NOMO-1 (cell line): ENCODE results near the gene GIMAP5.

Experiments
- DNase-seq, 2 experiments: peaks; one replicate each; lab custom pipeline; 2025; ENCODE audit not compliant: unreplicated experiment in 2 of 2; lab: John Stamatoyannopoulos, UW

Gene GIMAP5

DNA sequence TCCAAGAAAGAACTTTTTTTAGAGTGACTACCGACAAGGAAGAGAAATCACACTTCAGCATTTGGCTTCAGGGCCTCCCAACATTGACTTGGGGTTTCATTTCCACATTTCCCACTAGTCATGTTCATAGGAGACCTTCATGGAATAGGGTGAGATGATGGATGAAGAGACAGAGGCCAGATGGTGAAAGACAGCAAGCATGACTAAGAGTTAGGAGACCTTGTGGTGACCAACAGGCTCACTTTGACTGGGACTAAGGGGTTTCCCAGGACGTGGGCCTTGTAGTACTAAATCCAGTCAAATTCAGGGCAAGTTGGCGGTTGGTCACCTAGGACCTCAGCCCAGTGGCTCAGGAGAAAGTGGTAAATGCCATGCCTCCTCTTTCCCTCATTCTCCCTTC lies 3.0 kb upstream of the GIMAP5 start:
- no peak for DNase-seq

DNA sequence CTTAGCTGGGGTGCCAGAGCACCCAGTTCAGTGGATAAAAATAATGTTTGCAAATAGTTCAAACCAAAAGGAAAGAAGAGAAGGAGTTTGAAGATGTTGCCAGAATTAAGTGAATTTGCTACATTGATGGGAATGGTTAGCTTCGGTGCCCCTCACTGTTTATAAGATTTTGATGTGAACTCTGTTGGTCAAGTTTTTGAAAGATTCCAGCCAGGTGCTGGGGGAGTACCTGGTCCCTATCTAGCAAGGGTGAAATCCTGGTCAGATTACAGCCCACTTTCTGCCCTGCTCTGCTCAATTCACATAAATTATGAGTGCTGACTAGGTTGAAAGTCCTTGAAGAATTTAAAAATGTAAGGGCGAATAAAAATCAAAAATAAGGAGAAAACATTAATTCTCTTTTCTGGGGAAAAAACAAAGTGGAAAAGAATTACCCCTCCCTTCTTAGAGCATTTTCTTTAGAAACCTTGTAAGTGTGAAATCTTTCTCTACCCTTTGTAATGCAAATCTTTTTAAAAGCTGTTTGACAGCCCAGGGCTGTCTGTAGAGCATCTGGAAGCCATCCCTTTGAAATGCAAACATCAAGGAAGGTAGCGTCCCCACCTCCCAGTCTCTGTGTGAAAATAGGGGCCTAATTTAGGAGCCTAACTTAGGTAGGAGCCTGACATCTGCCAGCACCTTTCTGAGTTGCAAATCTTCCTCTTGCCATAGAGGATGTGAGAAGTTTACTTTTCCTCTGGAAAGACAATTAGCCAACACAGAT lies 1.4 kb upstream of the GIMAP5 start:
- DNase-seq, result no peak

GRCh38 chr7:150736864-150737263 lies 354 bp upstream of the GIMAP5 start:
- no peak for DNase-seq

GRCh38 chr7:150738092-150738491 lies 874 bp downstream of the GIMAP5 start:
- no peak for DNase-seq

DNA sequence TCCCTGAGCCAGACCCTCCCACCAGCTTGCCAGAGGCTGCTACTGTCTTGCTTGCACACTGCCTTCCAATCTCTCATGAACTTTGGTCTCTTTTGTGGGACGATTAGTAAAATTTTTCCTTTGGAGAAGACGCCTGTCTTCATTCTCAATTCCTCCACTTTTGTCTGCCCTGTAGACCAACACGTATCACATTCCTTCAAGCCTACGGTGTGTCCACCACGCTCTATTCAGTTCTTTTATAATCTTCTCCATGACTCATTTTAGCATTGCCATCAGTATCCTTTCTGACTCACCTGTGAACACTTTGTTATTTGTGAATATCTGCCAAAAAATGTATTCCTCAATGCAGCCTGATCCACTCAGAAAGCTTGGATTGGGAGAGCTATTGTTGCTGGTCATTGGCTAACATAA lies 1.4 kb downstream of the GIMAP5 start:
- no peak for DNase-seq

GRCh38 chr7:150739033-150739432 lies 1.8 kb downstream of the GIMAP5 start:
- no peak for DNase-seq

- DNase-seq, result no peak
These were observed 2.8 kb downstream of the GIMAP5 start for GRCh38 chr7:150740053-150740452.

DNA sequence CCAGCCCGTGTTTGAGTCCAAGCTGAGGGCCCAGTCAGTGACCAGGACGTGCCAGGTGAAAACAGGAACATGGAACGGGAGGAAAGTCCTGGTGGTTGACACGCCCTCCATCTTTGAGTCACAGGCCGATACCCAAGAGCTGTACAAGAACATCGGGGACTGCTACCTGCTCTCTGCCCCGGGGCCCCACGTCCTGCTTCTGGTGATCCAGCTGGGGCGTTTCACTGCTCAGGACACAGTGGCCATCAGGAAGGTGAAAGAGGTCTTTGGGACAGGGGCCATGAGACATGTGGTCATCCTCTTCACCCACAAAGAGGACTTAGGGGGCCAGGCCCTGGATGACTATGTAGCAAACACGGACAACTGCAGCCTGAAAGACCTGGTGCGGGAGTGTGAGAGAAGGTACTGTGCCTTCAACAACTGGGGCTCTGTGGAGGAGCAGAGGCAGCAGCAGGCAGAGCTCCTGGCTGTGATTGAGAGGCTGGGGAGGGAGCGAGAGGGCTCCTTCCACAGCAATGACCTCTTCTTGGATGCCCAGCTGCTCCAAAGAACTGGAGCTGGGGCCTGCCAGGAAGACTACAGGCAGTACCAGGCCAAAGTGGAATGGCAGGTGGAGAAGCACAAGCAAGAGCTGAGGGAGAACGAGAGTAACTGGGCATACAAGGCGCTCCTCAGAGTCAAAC lies 5.2 kb downstream of the GIMAP5 start:
- no peak for DNase-seq

DNA sequence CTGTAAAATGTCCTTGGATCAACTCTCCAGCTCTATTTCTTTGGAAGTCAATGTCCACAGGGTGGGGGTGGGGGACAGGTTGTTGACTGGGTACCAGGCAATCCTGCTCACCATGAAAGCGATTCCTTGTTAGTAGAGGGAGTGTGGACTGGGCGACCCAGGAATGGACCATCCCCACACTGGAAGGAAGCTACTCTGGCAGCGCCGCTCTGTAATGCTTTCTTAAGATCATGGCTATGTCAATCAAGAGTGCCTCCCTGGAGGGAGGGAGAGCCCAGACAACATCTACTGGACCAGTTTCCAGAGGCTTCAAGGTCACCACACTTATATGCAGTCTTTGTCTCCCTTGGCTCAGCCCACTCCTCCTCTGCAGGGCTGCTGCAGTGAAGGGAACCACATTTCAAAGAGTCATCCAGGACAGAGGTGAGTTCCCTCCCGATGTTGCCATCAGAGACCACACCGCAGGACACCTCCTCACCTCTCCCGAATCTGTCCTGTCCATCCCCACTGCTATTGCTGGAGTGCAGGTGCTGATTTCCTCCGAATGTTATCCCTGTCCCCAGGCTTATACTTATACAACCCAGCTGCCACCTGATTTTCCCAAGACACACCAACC lies 6.9 kb downstream of the GIMAP5 start:
- no peak for DNase-seq

GRCh38 chr7:150745086-150745485 lies 7.9 kb downstream of the GIMAP5 start:
- no peak for DNase-seq

- no peak for DNase-seq
These were observed 8.7 kb downstream of the GIMAP5 start for GRCh38 chr7:150745876-150746275.

GRCh38 chr7:150746921-150747320 lies 9.7 kb downstream of the GIMAP5 start:
- no peak for DNase-seq

DNA sequence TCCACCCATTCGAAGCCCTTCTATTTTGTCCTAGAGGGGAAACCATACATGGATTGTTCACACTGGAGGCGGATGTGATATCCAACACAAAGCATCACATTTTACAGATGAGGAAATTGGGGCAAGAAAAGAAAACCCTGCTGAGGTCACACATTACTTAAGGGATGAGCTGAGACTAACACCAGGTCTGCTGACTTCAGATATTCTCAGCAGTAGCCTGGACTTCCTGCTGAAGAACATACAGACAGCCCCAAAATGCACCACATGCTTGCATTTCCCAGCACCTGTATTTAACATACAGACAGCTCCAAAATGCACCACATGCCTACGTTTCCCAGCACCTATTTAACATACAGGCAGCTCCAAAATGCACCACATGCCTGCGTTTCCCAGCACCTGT lies 11.2 kb downstream of the GIMAP5 start:
- DNase-seq, result no peak

DNA sequence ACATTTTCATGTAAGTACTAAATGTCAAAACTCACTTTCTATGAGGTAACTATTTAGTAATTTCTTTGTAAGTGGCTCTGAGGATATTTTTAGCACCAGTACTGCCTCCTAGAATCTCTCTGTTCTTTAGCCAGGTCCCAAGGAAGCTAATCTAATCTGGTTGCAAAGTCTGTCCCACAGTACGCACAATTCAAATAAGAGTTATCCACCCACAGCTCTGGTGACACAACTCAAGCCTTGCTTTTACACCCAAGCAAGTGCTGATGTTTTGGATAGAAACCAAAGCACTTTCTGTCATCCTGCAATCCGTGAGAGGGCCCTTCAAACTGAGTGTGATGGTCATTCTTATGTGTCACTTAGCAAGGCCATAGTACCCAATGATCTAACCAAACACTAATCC lies 14.5 kb downstream of the GIMAP5 start:
- DNase-seq, result no peak

DNA sequence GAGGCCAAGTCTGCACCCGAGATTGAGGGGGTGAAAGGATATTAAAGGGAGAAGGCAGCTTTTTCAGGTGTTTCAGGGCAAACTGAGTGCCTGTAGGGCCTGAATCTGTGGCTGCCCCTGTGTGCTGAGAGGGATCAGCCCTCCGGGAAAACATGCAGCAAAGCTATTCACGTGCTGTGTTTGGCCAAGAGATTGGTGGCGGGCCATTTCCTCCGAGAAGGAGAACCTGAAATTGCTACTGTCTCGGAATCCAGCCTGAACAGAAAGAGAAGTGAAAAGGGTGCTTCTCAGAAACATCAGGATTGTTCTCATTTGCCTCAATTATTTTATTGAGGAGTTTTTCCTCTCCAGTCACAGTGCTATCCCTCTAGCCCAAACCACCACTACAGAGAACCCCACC lies 16.0 kb downstream of the GIMAP5 start:
- peak in 1 of 2 experiments; percentile 2 for DNase-seq

DNA sequence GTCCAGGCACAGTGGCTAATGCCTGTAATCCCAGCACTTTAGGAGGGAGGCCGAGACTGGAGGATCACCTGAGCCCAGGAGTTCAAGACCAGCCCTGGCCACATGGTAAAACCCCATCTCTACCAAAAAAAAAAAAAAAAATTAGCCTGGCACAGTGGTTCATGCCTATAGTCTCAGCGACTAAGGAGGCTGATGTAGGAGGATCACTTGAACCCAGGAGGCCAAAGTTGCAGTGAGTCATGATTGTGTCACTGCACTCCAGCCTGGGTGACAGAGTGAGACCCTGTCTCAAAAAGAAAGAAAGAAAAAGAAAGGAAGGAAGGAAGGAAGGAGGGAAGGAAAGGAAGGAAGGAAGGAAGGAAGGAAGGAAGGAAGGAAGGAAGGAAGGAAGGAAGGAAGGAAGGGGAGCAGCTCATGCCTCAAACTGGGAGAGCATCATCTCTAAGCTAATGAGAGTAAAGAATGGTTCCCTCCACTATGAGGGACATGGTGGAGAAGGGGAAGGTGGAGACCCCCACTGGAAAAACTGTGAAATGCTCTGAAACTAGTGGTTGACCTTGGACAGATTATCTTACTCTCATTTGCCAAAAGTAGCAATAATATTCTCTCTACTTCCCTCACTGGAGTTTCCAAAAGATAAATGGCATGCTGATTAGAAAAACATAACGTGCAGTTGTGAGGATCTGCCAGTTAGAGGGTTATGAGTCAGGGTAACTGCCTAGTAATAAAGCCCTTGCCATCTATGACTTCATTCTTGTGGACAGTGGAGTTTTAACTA lies 16.8 kb downstream of the GIMAP5 start:
- DNase-seq, result peak in 1 of 2 experiments; percentile 43

GRCh38 chr7:150754951-150755350 lies 17.7 kb downstream of the GIMAP5 start:
- no peak for DNase-seq

GRCh38 chr7:150755473-150756099 lies 18.4 kb downstream of the GIMAP5 start:
- no peak for DNase-seq

DNA sequence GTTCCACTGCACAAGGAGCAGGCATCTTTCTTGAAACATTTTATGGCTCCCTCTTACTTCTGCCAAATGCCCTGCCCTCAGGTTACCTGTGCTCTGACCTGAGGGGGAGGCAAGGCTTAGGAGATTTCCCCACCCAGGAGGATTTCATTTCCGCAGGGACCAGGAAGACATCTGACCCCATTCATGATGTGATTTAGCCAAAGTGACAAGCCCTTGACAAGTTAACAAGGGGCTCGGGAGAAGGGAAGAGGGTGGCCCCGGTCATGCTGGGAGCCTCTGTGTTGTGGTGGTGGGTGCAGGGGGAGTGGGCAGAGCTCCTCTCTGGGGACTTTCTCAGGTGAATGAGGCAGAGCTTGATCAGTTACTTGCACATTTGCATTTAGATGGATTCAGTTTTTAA lies 18.9 kb downstream of the GIMAP5 start:
- DNase-seq, result no peak

DNA sequence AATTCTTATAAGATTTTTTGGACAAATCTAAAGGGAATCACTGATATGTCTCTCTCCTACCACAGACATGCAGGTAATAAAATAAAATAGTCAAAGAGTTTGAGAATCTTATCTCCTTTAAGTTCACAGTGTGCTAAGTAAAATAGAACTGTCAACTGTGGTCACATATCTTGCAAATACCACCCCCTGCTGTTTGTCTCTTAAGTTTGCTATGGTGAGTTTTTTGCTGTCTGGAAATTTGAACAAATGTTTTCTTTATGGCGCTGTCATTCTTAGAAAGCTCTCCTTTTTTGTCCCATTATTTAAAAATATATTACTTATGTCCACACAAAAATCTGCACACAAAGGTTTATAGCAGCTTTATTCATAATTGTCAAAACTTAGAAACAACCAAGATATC lies 19.6 kb downstream of the GIMAP5 start:
- DNase-seq, result no peak

- DNase-seq, result no peak
These were observed 22.3 kb downstream of the GIMAP5 start for GRCh38 chr7:150759479-150759878.
